HCT116 (cell line): ENCODE measurements around the gene ACP4. TPM values are rescaled to one million over a fixed set of nuclear protein-coding genes. Genes with fewer than 3 reads are reported as not detected.

Experiments
- ATAC-seq: fragments of 200-7000 bp; cut with Tn5 transposase; 2 replicates; pipeline ENCODE4 v1.9.1; 2020; ENCODE audit warnings: mild to moderate bottlenecking, moderate library complexity
- BruUV-seq: library from RNA; stranded (reverse); fragments of 400-500 nt; replicated peaks from 2 replicates; lab custom pipeline; 2021; lab: Mats Ljungman, UMichigan
- CTCF ChIA-PET: fragments of 300-600 bp; sonication (Branson Sonifier 250); formaldehyde crosslinking; loops from one replicate; lab custom pipeline; 2021; ENCODE audit warnings: antibody characterized with exemption; lab: Charles Lee
- POLR2A ChIA-PET: fragments of 300-600, 350-600 bp; sonication (Branson Sonifier 250); formaldehyde crosslinking; loops from one replicate; lab custom pipeline; 2021; ENCODE audit warnings: antibody characterized with exemption; lab: Charles Lee
- RAD21 ChIA-PET, 2 experiments: fragments of 300-600 bp; sonication (Branson Sonifier 250); formaldehyde crosslinking; loops; one replicate each; lab custom pipeline; 2023; ENCODE audit warnings: low total read pairs in 2 of 2; ENCODE audit not compliant: uncharacterized antibody in 2 of 2, unreplicated experiment in 2 of 2, low non-redundant PET in 1 of 2; lab: Charles Lee
- DNase-seq: peaks from one replicate; pipeline ENCODE4 v3.0.0-alpha.2; 2010; ENCODE audit warnings: low read depth, low spot score
- H2AFZ ChIP-seq: fragments of 200-600 bp; shearing (Covaris generic), sonication (generic); 2 replicates; pipeline ENCODE4 v1.6.1; 2017; ENCODE audit warnings: low read depth, mixed run types, mixed read lengths, antibody characterized with exemption, low read length; ENCODE audit not compliant: poor library complexity, severe bottlenecking
- H3K27ac ChIP-seq: 2 replicates; pipeline ENCODE4 v1.5.1; 2012; ENCODE audit warnings: low read depth, low read length
- H3K27me3 ChIP-seq: fragments of 200-600 bp; sonication (generic); 2 replicates; pipeline ENCODE4 v1.6.1; 2016; ENCODE audit warnings: mixed run types, low read length, mixed read lengths; ENCODE audit not compliant: insufficient read depth
- H3K36me3 ChIP-seq, 2 experiments: fragments of 200-500 bp in 1 of 2; fragments of 200-600 bp in 1 of 2; sonication (Bioruptor generic) in 1 of 2; sonication (generic) in 1 of 2; 2 replicates each; pipeline versions ENCODE4 v1.5.1 to v1.6.1; 2014 to 2016; ENCODE audit warnings: low read length in 2 of 2, inconsistent platforms in 1 of 2, mixed read lengths in 1 of 2, mixed run types in 1 of 2; ENCODE audit not compliant: insufficient read depth in 2 of 2, control insufficient read depth in 1 of 2
- H3K4me1 ChIP-seq, 2 experiments: fragments of 200-600 bp in 1 of 2; sonication (generic) in 1 of 2; 2 replicates each; pipeline versions ENCODE4 v1.5.1 to v1.6.1; 2012 to 2017; ENCODE audit warnings: low read length in 2 of 2, inconsistent platforms in 1 of 2, mild to moderate bottlenecking in 1 of 2, mixed read lengths in 1 of 2, mixed run types in 1 of 2, moderate library complexity in 1 of 2; ENCODE audit not compliant: insufficient read depth in 2 of 2, control insufficient read depth in 1 of 2
- H3K4me2 ChIP-seq: fragments of 200-600 bp; sonication (generic); 2 replicates; pipeline ENCODE4 v1.6.1; 2017; ENCODE audit warnings: mixed run types, low read length, mixed read lengths
- H3K4me3 ChIP-seq, 2 experiments: fragments of 200-600 bp in 1 of 2; sonication (generic) in 1 of 2; replicated peaks in 1 of 2; 2 replicates each; pipeline ENCODE4 v1.5.1; 2011 to 2016; ENCODE audit warnings: low read length in 2 of 2, control low read depth in 1 of 2, low read depth in 1 of 2, mild to moderate bottlenecking in 1 of 2, mixed read lengths in 1 of 2, mixed run types in 1 of 2
- H3K79me2 ChIP-seq: fragments of 200-600 bp; sonication (generic); 2 replicates; pipeline ENCODE4 v1.6.1; 2017; ENCODE audit warnings: mild to moderate bottlenecking, mixed run types, low read length, moderate library complexity, mixed read lengths; ENCODE audit not compliant: insufficient read depth
- H3K9ac ChIP-seq: fragments of 200-600 bp; sonication (generic); 2 replicates; pipeline ENCODE4 v1.6.1; 2016; ENCODE audit warnings: low read length, mixed read lengths
- H3K9me2 ChIP-seq: fragments of 200-600 bp; sonication (generic), shearing (Covaris generic); 2 replicates; pipeline ENCODE4 v1.6.1; 2017; ENCODE audit warnings: mixed run types, mild to moderate bottlenecking, moderate library complexity; ENCODE audit not compliant: insufficient read depth
- H3K9me3 ChIP-seq, 2 experiments: fragments of 200-500 bp in 1 of 2; fragments of 200-600 bp in 1 of 2; sonication (Bioruptor generic) in 1 of 2; sonication (generic) in 1 of 2; 2 replicates each; pipeline ENCODE4 v1.6.1; 2014 to 2017; ENCODE audit warnings: low read length in 2 of 2, mixed read lengths in 2 of 2, inconsistent platforms in 1 of 2, low read depth in 1 of 2, mild to moderate bottlenecking in 1 of 2, mixed run types in 1 of 2, moderate library complexity in 1 of 2; ENCODE audit not compliant: control insufficient read depth in 1 of 2, insufficient read depth in 1 of 2
- H4K20me1 ChIP-seq: fragments of 200-600 bp; sonication (generic), shearing (Covaris generic); 2 replicates; pipeline ENCODE4 v1.6.1; 2017; ENCODE audit warnings: mixed run types, mild to moderate bottlenecking, moderate library complexity; ENCODE audit not compliant: insufficient read depth
- CEBPB ChIP-seq: IDR thresholded peaks from 2 replicates; pipeline ENCODE4 v1.6.1; 2012; ENCODE audit warnings: low read depth
- CTCF ChIP-seq, 3 experiments: fragments of 200-600 bp in 1 of 3; sonication (generic) in 1 of 3; IDR thresholded peaks in 2 of 3; conservative IDR thresholded peaks in 1 of 3; 2 replicates each; pipeline ENCODE4 v1.5.1; 2012 to 2017; ENCODE audit warnings: low read depth in 2 of 3, low read length in 2 of 3, antibody characterized with exemption in 1 of 3, borderline replicate concordance in 1 of 3, control low read depth in 1 of 3, mild to moderate bottlenecking in 1 of 3, mixed read lengths in 1 of 3, mixed run types in 1 of 3, moderate library complexity in 1 of 3; ENCODE audit not compliant: insufficient read depth in 1 of 3
- EGR1 ChIP-seq: IDR thresholded peaks from 2 replicates; pipeline ENCODE4 v1.6.1; 2012; ENCODE audit warnings: low read depth
- ELF1 ChIP-seq: IDR thresholded peaks from 2 replicates; pipeline ENCODE4 v1.6.1; 2012; ENCODE audit warnings: low read depth, borderline replicate concordance
- FOSL1 ChIP-seq: IDR thresholded peaks from 2 replicates; pipeline ENCODE4 v1.6.1; 2012; ENCODE audit warnings: low read depth
- JUND ChIP-seq: IDR thresholded peaks from 2 replicates; pipeline ENCODE4 v1.6.1; 2012
- MAX ChIP-seq: IDR thresholded peaks from 2 replicates; pipeline ENCODE4 v1.6.1; 2012
- POLR2A ChIP-seq: IDR thresholded peaks from 2 replicates; pipeline ENCODE4 v1.7.0; 2011; ENCODE audit warnings: borderline replicate concordance; ENCODE audit not compliant: insufficient read depth, insufficient read length; ENCODE audit errors: extremely low read depth
- POLR2AphosphoS5 ChIP-seq: IDR thresholded peaks from 2 replicates; pipeline ENCODE4 v1.6.1; 2011; ENCODE audit warnings: mild to moderate bottlenecking, low read depth, low read length, moderate library complexity
- RAD21 ChIP-seq: IDR thresholded peaks from 2 replicates; pipeline ENCODE4 v1.6.1; 2012; ENCODE audit warnings: low read depth, mild to moderate bottlenecking
- REST ChIP-seq: IDR thresholded peaks from 2 replicates; pipeline ENCODE4 v1.6.1; 2012; ENCODE audit warnings: low read depth
- SIN3A ChIP-seq: IDR thresholded peaks from 2 replicates; pipeline ENCODE4 v1.6.1; 2012; ENCODE audit warnings: low read depth
- SP1 ChIP-seq: IDR thresholded peaks from 2 replicates; pipeline ENCODE4 v1.6.1; 2012; ENCODE audit warnings: low read depth
- SRF ChIP-seq: IDR thresholded peaks from 2 replicates; pipeline ENCODE4 v1.6.1; 2012; ENCODE audit warnings: low read depth
- TCF7L2 ChIP-seq: IDR thresholded peaks from 2 replicates; pipeline ENCODE4 v1.7.0; 2011; ENCODE audit warnings: borderline replicate concordance, inconsistent platforms; ENCODE audit not compliant: insufficient read depth, insufficient read length; ENCODE audit errors: extremely low read depth
- YY1 ChIP-seq: IDR thresholded peaks from 2 replicates; pipeline ENCODE4 v1.6.1; 2011; ENCODE audit warnings: low read length, low read depth, moderate library complexity, mild to moderate bottlenecking; ENCODE audit not compliant: insufficient replicate concordance; ENCODE audit errors: extremely low read depth
- ZBTB33 ChIP-seq: IDR thresholded peaks from 2 replicates; pipeline ENCODE4 v1.6.1; 2011; ENCODE audit warnings: mild to moderate bottlenecking, low read length, moderate library complexity; ENCODE audit not compliant: insufficient replicate concordance; ENCODE audit errors: extremely low read depth
- ZFX ChIP-seq: fragments of 450-650 bp; IDR thresholded peaks from 2 replicates; pipeline ENCODE4 v1.6.1; 2017
- ZNF274 ChIP-seq: fragments of 200-500 bp; sonication (Bioruptor generic); IDR thresholded peaks from 2 replicates; pipeline ENCODE4 v1.6.1; 2014; ENCODE audit warnings: mild to moderate bottlenecking, low read depth, low read length, inconsistent platforms
- intact Hi-C: fragments of 100-400 bp; cut with micrococcal nuclease; formaldehyde crosslinking; loops from 2 replicates; pipeline ENCODE4 v1.10.0; 2022
- total RNA-seq: library from RNA; stranded (reverse); gene quantifications from one replicate; pipeline ENCODE4 v1.2.1, GENCODE V29; 2021; ENCODE audit not compliant: unreplicated experiment

ACP4 gene
- total RNA-seq, 1 experiment from 2014 or later, result not detected

- intact Hi-C loops, result no loop called here
- Histone ChIP-seq H3K9me3 (no peaks in the 10 kb centered on the region; a peak in 1 of 4 replicates), H3K4me1 (peaks cover 8% of the 10 kb centered on the region in 2 experiments), H4K20me1 (no peaks in the 10 kb centered on the region), H3K27ac (no peak overlapping the region), H3K79me2 (no peaks in the 10 kb centered on the region), H3K4me3 (no peak overlapping the region), H3K27me3 (no peaks in the 10 kb centered on the region), H2AFZ (no peak overlapping the region), H3K4me2 (no peak overlapping the region), H3K9me2 (no peaks in the 10 kb centered on the region), H3K36me3 (no peaks in the 10 kb centered on the region), H3K9ac (no peak overlapping the region)
- DNase-seq, result no peak
- ATAC-seq, result no peak
- TF ChIP-seq POLR2AphosphoS5 (no peak), RAD21 (no peak), JUND (no peak), REST (no peak), ZNF274 (no peak), YY1 (no peak), EGR1 (no peak), CTCF (IDR thresholded peaks at IDR 0.05 in 2 of 3, conservative IDR thresholded peaks at IDR 0.05 in 1 of 3; ENCODE audit: borderline replicate concordance in 1 of 3, insufficient read depth in 1 of 3, low read depth in 2 of 3, low read length in 2 of 3) (no peak), SRF (no peak), POLR2A (no peak), FOSL1 (no peak), MAX (no peak), ELF1 (no peak), CEBPB (no peak), ZFX (no peak), SIN3A (no peak), SP1 (no peak), ZBTB33 (no peak), TCF7L2 (no peak)
- POLR2A ChIA-PET, result no interaction called here
- BruUV-seq, result no TSS peak
- RAD21 ChIA-PET, result no interaction called here
- CTCF ChIA-PET, result no interaction called here
Measured at GRCh38 chr19:50830266-50831025, 40.2 kb downstream of the ACP4 start.
